ENCODE measurements around the gene KLHDC3.
"Not testable (repeated sequence)": the region's sequence is repeated elsewhere in the genome, so short reads cannot be mapped to it uniquely, and the experiment has no call there.

Gene KLHDC3

GRCh38 chr6:43032326-43032725 lies 18.3 kb downstream of the KLHDC3 start:
- DNase-seq (ENCODE audit: low read depth), result no peak

- DNase-seq (ENCODE audit: low read depth), result no peak
These were observed 19.6 kb downstream of the KLHDC3 start for GRCh38 chr6:43033496-43034189.

GRCh38 chr6:43034190-43034525 lies 20.1 kb downstream of the KLHDC3 start:
- no peak for DNase-seq (ENCODE audit: low read depth)

GRCh38 chr6:43035495-43036194 lies 21.6 kb downstream of the KLHDC3 start:
- no peak for DNase-seq (ENCODE audit: low read depth)

GRCh38 chr6:43036712-43037111 lies 22.7 kb downstream of the KLHDC3 start:
- DNase-seq (ENCODE audit: low read depth), result no peak

- no peak for DNase-seq (ENCODE audit: low read depth)
These were observed 23.1 kb downstream of the KLHDC3 start for GRCh38 chr6:43037197-43037596.

- DNase-seq (ENCODE audit: low read depth), result no peak
These were observed 23.7 kb downstream of the KLHDC3 start for GRCh38 chr6:43037706-43038105.

GRCh38 chr6:43038727-43039126 lies 24.7 kb downstream of the KLHDC3 start:
- no peak for DNase-seq (ENCODE audit: low read depth)

GRCh38 chr6:43040542-43041257 lies 26.7 kb downstream of the KLHDC3 start:
- no peak for DNase-seq (ENCODE audit: low read depth)

GRCh38 chr6:43041475-43041874 lies 27.4 kb downstream of the KLHDC3 start:
- not testable (repeated sequence) for DNase-seq (ENCODE audit: low read depth)

- no peak for DNase-seq (ENCODE audit: low read depth)
These were observed 29.3 kb downstream of the KLHDC3 start for GRCh38 chr6:43043310-43043709.

GRCh38 chr6:43045371-43045930 lies 31.4 kb downstream of the KLHDC3 start:
- no peak for DNase-seq (ENCODE audit: low read depth)

GRCh38 chr6:43047998-43048397 lies 33.9 kb downstream of the KLHDC3 start:
- DNase-seq (ENCODE audit: low read depth), result no peak

GRCh38 chr6:43050981-43051380 lies 36.9 kb downstream of the KLHDC3 start:
- DNase-seq (ENCODE audit: low read depth), result no peak

- no peak for DNase-seq (ENCODE audit: low read depth)
These were observed 38.3 kb downstream of the KLHDC3 start for GRCh38 chr6:43052225-43052841.

GRCh38 chr6:43052842-43053544 lies 38.9 kb downstream of the KLHDC3 start:
- no peak for DNase-seq (ENCODE audit: low read depth)

- peak; percentile 83 for DNase-seq (ENCODE audit: low read depth)
These were observed 39.6 kb downstream of the KLHDC3 start, which contains the start of gene CUL7 for GRCh38 chr6:43053545-43054205. CUL7 (minus strand) TSS chr6:43053851; CDS start chr6:43052788, 1,063 bp downstream.

- DNase-seq (ENCODE audit: low read depth), result no peak
These were observed 40.3 kb downstream of the KLHDC3 start for GRCh38 chr6:43054206-43054943.

- DNase-seq (ENCODE audit: low read depth), result no peak
These were observed 41.9 kb downstream of the KLHDC3 start for GRCh38 chr6:43055966-43056365.

- DNase-seq (ENCODE audit: low read depth), result no peak
These were observed 44.5 kb downstream of the KLHDC3 start for GRCh38 chr6:43058531-43058930.
